A549 (cell line): ENCODE data around the gene FUT3. TPM values are rescaled to one million over a fixed set of nuclear protein-coding genes. Genes with fewer than 3 reads are reported as not detected.

ENCODE experiments used
- ATAC-seq, 2 experiments: fragments of 200-7000 bp in 1 of 2; fragments of >200 bp in 1 of 2; cut with Nextera tagmentation in 1 of 2; cut with Tn5 transposase in 1 of 2; 3 replicates each; pipeline versions ENCODE4 v1.8.0 to v1.9.1; 2018 to 2020; ENCODE audit warnings: mild to moderate bottlenecking in 1 of 2, moderate library complexity in 1 of 2
- CTCF ChIA-PET: fragments of 300-600 bp; sonication (Branson Sonifier 250); formaldehyde crosslinking; extraction: SDS; loops from one replicate; lab custom pipeline; 2021; ENCODE audit warnings: antibody characterized with exemption, inconsistent platforms; lab: Yijun Ruan, JAX
- POLR2A ChIA-PET: fragments of 350-600 bp; formaldehyde crosslinking; extraction: SDS; loops from one replicate; lab custom pipeline; 2021; ENCODE audit warnings: antibody characterized with exemption, inconsistent platforms; lab: Yijun Ruan, JAX
- DNase-seq, 2 experiments: peaks; one replicate each; pipeline versions ENCODE4 v3.0.0 to v3.0.0-alpha.2; 2011 to 2016; ENCODE audit warnings: low read depth in 1 of 2, low spot score in 1 of 2
- FAIRE-seq: peaks from 2 replicates; lab custom pipeline; 2011; peaks lifted over from hg19 to GRCh38; lab: Jason Lieb, UNC
- H3K27ac ChIP-seq, 2 experiments: fragments of >200 bp; sonication (Bioruptor Twin); formaldehyde crosslinking; 3 replicates each; pipeline ENCODE4 v1.5.1; 2016 to 2017
- H3K4me1 ChIP-seq: fragments of >200 bp; sonication (Bioruptor Twin); formaldehyde crosslinking; 3 replicates; pipeline ENCODE4 v1.6.1; 2016
- H3K4me2 ChIP-seq: fragments of >200 bp; sonication (Bioruptor Twin); formaldehyde crosslinking; 3 replicates; pipeline ENCODE4 v1.6.1; 2016
- H3K4me3 ChIP-seq: fragments of >200 bp; sonication (Bioruptor Twin); formaldehyde crosslinking; 3 replicates; pipeline ENCODE4 v1.5.1; 2016
- H3K9me3 ChIP-seq: fragments of >200 bp; sonication (Bioruptor Twin); formaldehyde crosslinking; 3 replicates; pipeline ENCODE4 v1.6.1; 2016
- CEBPB ChIP-seq, 2 experiments: fragments of >200 bp in 1 of 2; sonication (Bioruptor Twin) in 1 of 2; formaldehyde crosslinking in 1 of 2; IDR thresholded peaks; 2 replicates each; pipeline ENCODE4 v1.6.1; 2012 to 2016
- EHMT2 ChIP-seq: fragments of 200-600 bp; sonication (generic); IDR thresholded peaks from 2 replicates; pipeline ENCODE4 v1.6.1; 2016; ENCODE audit warnings: antibody characterized with exemption, low read depth, mild to moderate bottlenecking, moderate library complexity
- EP300 ChIP-seq, 2 experiments: fragments of >200 bp; sonication (Bioruptor Twin); formaldehyde crosslinking; IDR thresholded peaks; 2 replicates in 1 of 2; 3 replicates in 1 of 2; pipeline ENCODE4 v1.6.1; 2016 to 2017
- FOXS1 ChIP-seq: fragments of 250-450 bp; sonication (Bioruptor Pico); IDR thresholded peaks from 2 replicates; pipeline ENCODE4 v1.5.0; 2020; ENCODE audit warnings: mild to moderate bottlenecking, moderate library complexity
- HOXA7 ChIP-seq: fragments of 250-450 bp; sonication (Bioruptor Pico); IDR thresholded peaks from 2 replicates; pipeline ENCODE4 v1.5.0; 2020; ENCODE audit warnings: mild to moderate bottlenecking, moderate library complexity
- KDM1A ChIP-seq: fragments of 200-600 bp; sonication (generic); IDR thresholded peaks from 2 replicates; pipeline ENCODE4 v1.6.1; 2016; ENCODE audit warnings: low read depth, mild to moderate bottlenecking
- MAZ ChIP-seq: fragments of 150-350 bp; IDR thresholded peaks from 2 replicates; pipeline ENCODE4 v1.6.1; 2014; ENCODE audit warnings: antibody characterized with exemption, low read depth, low read length, borderline replicate concordance
- POLR2A ChIP-seq: IDR thresholded peaks from 2 replicates; pipeline ENCODE4 v1.6.1; 2012; ENCODE audit warnings: mild to moderate bottlenecking, low read length
- POLR2AphosphoS2 ChIP-seq: conservative IDR thresholded peaks from 2 replicates; pipeline ENCODE4 v1.6.1; 2012; ENCODE audit warnings: low read length, improper control_type of control experiment, inconsistent platforms
- RAD21 ChIP-seq, 2 experiments: fragments of >200 bp in 1 of 2; sonication (Bioruptor Twin) in 1 of 2; formaldehyde crosslinking in 1 of 2; IDR thresholded peaks in 1 of 2; conservative IDR thresholded peaks in 1 of 2; 2 replicates in 1 of 2; 3 replicates in 1 of 2; pipeline ENCODE4 v1.6.1; 2012 to 2018; ENCODE audit warnings: inconsistent platforms in 1 of 2
- RFX5 ChIP-seq: fragments of 450-650 bp; IDR thresholded peaks from 2 replicates; pipeline ENCODE4 v1.7.1; 2014; ENCODE audit warnings: antibody characterized with exemption, mild to moderate bottlenecking, moderate library complexity
- SMC3 ChIP-seq: fragments of >200 bp; sonication (Bioruptor Twin); formaldehyde crosslinking; IDR thresholded peaks from 3 replicates; pipeline ENCODE4 v1.6.1; 2018; ENCODE audit warnings: inconsistent platforms
- ZFP36 ChIP-seq: fragments of 450-650 bp; IDR thresholded peaks from 2 replicates; pipeline ENCODE4 v1.6.1; 2014; ENCODE audit warnings: borderline replicate concordance; ENCODE audit not compliant: partially characterized antibody
- WGBS: methylation state at CpG from one replicate; pipeline ENCODE4 v1.1.6; 2017; ENCODE audit errors: missing lambda C conversion rate; 5-methylcytosine and 5-hydroxymethylcytosine counted together
- polyA plus RNA-seq, 4 experiments: library from polyadenylated mRNA; depleted of rRNA in 3 of 4; stranded (reverse); fragments of >200 nt; fragmentation: RNase III in 1 of 4; extraction: RNeasy Plus Mini Kit Qiagen cat#74134 plus additional on column Dnase treatment in 1 of 4; gene quantifications; 2 replicates in 3 of 4; 3 replicates in 1 of 4; pipeline ENCODE4 v1.2.3, GENCODE V29; 2011 to 2017
- TF ChIP-seq, protein P1 (sequence below): fragments of 450-650 bp; IDR thresholded peaks from 2 replicates; pipeline ENCODE4 v1.6.1; 2014; ENCODE audit warnings: antibody characterized with exemption
- TF ChIP-seq, protein P2 (sequence below): fragments of >200 bp; sonication (Bioruptor Twin); formaldehyde crosslinking; IDR thresholded peaks from 3 replicates; pipeline ENCODE4 v1.5.1; 2016

The FUT3 gene
- polyA plus RNA-seq, 2 of the 4 experiments (the other 2 are of a cell fraction) = 0.09 TPM

DNA sequence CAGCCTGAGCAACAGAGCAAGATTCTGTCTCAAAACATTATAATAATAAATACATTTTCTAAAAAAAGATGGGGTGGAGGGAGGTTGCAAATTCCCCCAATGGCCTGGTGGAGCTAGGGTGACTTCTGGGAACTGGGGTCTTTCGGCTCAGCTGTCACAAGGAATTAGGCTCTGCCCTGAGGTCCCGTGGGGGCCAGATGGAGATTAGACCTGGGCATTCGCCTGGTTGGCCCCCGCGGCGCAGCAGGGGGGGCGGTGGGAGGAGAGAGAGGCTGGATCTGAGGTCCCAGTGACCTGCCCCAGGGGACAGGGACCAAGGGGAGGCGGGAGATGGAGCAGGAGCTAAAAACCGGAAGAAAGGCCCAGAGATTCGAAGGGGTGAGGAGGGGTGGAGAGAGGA is 26.5 kb downstream of the FUT3 start:
- CTCF ChIA-PET = interaction anchor here (1.6 to 8.5 kb wide), 4 partner anchors 11 to 68 kb away, joined by 4 to 74 read pairs (median 10); partner anchors contain the start of gene NRTN
- DNase-seq (no peak), FAIRE-seq (no peak), ATAC-seq (no peak)
- Histone ChIP-seq H3K4me3 (no peak overlapping the region), H3K27ac (no peak overlapping the region), H3K9me3 (no peaks in the 10 kb centered on the region), H3K4me2 (no peak overlapping the region), H3K4me1 (peaks cover 26% of the 10 kb centered on the region)
- 90% methylated on average over 10 of the region's 10 CpGs for WGBS
- TF ChIP-seq CEBPB (IDR thresholded peaks at IDR 0.05) (no peak), MAZ (no peak), ZFP36 (no peak), HOXA7 (CRISPR knock-in tag) (no peak), POLR2A (no peak), EP300 (IDR thresholded peaks at IDR 0.05) (no peak), KDM1A (no peak), RFX5 (no peak), POLR2AphosphoS2 (no peak), EHMT2 (no peak)
- TF ChIP-seq, protein P1, sequence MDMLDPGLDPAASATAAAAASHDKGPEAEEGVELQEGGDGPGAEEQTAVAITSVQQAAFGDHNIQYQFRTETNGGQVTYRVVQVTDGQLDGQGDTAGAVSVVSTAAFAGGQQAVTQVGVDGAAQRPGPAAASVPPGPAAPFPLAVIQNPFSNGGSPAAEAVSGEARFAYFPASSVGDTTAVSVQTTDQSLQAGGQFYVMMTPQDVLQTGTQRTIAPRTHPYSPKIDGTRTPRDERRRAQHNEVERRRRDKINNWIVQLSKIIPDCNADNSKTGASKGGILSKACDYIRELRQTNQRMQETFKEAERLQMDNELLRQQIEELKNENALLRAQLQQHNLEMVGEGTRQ = no peak
- POLR2A ChIA-PET = no interaction called here

DNA sequence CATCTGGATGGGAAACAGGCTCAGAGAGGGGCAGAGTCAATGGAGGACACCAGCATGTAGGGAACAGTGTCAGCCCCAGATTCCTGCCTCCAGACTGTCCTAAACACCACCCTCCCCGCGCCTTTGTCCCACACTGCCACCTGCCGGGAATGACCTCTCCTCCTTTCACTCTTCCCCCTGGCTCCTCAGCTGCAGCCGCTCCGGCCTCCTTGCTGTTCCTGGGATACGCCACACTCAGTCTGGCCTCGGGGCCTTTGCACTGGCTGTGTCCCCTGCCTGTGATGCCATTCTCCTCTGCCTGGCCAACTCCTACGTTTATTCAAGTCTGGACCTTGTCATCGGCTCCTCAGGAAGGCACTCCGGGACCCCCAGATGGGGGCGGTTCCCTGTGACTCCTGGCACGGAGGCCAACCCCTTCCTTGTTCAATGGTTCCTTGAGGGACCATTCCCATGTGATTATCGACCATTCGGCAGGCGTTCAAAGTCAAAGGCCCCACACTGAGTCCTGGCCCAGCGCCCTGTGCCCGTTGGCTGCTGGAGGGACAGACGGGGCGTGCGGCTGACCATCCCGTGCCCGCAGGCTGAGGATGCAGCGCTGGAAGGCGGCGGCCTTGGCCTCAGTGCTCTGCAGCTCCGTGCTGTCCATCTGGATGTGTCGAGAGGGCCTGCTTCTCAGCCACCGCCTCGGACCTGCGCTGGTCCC is 27.5 kb downstream of the FUT3 start:
- WGBS = 51% methylated on average over 17 of the region's 30 CpGs
- DNase-seq = peak; percentile 53 to 66
- Histone ChIP-seq H3K4me1 (peaks cover 21% of the 10 kb centered on the region), H3K4me2 (no peak overlapping the region), H3K4me3 (no peak overlapping the region), H3K9me3 (no peaks in the 10 kb centered on the region), H3K27ac (no peak overlapping the region)
- no peak for FAIRE-seq
- ChIA-PET CTCF (interaction anchor here (0.6 to 8.5 kb wide), 15 partner anchors 10 to 125 kb away, joined by 3 to 74 read pairs (median 5); partner anchors contain the start of gene NRTN), POLR2A (no interaction called here)
- peak; percentile 56 to 80 for ATAC-seq
- TF ChIP-seq RAD21 (conservative IDR thresholded peaks at IDR 0.05 in 1 of 2, IDR thresholded peaks at IDR 0.05 in 1 of 2) (peak; percentile 45 to 60; a peak in 3 of 5 replicates), SMC3 (peak; percentile 50), HOXA7 (CRISPR knock-in tag) (no peak)
- TF ChIP-seq, protein P2, sequence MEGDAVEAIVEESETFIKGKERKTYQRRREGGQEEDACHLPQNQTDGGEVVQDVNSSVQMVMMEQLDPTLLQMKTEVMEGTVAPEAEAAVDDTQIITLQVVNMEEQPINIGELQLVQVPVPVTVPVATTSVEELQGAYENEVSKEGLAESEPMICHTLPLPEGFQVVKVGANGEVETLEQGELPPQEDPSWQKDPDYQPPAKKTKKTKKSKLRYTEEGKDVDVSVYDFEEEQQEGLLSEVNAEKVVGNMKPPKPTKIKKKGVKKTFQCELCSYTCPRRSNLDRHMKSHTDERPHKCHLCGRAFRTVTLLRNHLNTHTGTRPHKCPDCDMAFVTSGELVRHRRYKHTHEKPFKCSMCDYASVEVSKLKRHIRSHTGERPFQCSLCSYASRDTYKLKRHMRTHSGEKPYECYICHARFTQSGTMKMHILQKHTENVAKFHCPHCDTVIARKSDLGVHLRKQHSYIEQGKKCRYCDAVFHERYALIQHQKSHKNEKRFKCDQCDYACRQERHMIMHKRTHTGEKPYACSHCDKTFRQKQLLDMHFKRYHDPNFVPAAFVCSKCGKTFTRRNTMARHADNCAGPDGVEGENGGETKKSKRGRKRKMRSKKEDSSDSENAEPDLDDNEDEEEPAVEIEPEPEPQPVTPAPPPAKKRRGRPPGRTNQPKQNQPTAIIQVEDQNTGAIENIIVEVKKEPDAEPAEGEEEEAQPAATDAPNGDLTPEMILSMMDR = peak; percentile 51

DNA sequence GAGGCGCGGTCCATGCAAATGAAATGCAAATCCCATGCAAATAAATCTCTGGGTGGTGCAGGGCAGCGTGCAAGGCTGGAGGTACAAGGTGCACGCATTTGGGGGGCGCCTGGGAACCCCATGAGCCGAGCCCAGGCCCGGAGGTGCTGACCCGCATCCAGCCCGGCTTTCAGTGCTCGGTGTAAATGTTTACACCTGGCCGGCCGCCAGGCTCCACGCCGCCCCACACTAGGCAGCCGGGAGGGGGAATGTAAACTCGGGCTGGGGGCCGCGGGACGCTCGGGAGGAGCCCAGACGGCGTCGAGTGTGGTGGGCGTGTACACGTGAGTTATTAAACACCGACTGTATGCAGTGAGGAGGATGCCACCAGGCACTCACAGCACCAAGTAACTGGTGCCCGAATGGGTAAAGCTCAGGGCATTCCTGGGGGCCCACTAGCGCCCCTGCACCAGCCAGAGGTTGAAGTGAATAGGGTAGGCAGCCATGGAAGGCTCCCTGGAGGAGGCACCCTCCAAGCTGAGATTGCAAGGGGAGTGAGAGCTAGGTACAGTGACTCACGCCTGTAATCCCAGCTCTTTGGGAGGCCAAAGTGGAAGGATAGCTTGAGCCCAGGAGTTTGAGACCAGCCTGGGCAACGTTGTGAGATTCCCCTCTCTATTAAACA is 28.9 kb downstream of the FUT3 start:
- ATAC-seq = no peak
- WGBS = 13% methylated on average over 16 of the region's 30 CpGs
- Histone ChIP-seq H3K4me2 (peak overlapping the region; percentile 38; the same call in 1 of the 3 replicates), H3K9me3 (no peaks in the 10 kb centered on the region), H3K4me1 (peaks cover 18% of the 10 kb centered on the region; the same call in 2 of the 3 replicates), H3K27ac (no peak overlapping the region), H3K4me3 (no peak overlapping the region)
- ChIA-PET CTCF (interaction anchor here (0.7 to 8.5 kb wide), 13 partner anchors 8 to 78 kb away, joined by 3 to 74 read pairs (median 9); partner anchors contain the start of gene NRTN), POLR2A (no interaction called here)
- FAIRE-seq = no peak
- no peak for DNase-seq
- TF ChIP-seq FOXS1 (CRISPR knock-in tag) = no peak
- peak; percentile 79 for TF ChIP-seq ZFP36
- TF ChIP-seq, all 56 proteins: peak for 1
